Activated CD8-positive, alpha-beta memory T cell treated with anti-CD3 and anti-CD28 coated beads, Interleukin-2, amount 50 U/mL, for 4 hours (primary cell): ENCODE results near the gene CPPED1.

Experiments used
- DNase-seq: peaks from one replicate; pipeline ENCODE4 v3.0.0-alpha.2; 2020

The CPPED1 gene

GRCh38 chr16:12729448-12729847 lies 74.2 kb downstream of the CPPED1 start:
- no peak for DNase-seq

DNA sequence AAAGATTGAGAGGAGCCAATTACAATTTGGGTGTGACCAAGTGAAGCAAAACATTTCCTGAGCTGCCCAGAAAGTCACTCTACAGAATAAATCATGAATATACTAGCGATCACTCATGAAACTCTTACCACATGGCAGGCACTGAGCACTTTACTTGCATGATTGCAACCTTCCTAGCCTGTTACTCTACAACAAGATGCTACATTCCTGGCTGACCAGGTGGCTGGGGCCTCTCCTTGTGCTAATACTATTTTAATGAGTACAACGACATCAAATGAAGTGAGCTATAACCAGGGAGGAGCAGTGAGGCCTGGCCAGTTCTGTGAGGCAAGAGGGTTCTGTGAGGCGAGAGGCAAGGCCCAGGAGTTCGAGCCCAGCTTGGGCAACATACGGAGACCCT lies 75.2 kb downstream of the CPPED1 start:
- DNase-seq: no peak

DNA sequence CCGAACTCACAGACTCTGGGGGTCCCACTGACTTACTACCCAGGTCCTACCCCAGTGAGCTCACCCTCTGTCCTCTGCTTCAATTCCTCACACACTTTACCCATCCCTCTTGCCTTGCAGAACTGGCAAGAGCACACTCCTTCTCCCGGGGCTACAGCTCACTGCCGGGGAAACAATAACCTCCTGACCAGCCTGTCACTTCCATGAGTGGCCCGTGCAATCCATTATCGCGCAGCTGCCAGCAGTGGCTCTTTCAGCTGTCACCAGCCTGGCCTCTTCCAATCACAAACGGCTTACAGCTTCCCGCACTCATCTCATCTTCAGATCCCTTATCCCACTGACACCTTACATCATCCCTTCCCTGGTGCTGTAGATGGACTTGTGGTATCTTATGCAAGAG lies 79.5 kb downstream of the CPPED1 start:
- DNase-seq: no peak

GRCh38 chr16:12723681-12724080 lies 80.0 kb downstream of the CPPED1 start:
- no peak for DNase-seq

GRCh38 chr16:12721841-12722421 lies 81.8 kb downstream of the CPPED1 start:
- DNase-seq: no peak

GRCh38 chr16:12719972-12720371 lies 83.7 kb downstream of the CPPED1 start:
- no peak for DNase-seq

DNA sequence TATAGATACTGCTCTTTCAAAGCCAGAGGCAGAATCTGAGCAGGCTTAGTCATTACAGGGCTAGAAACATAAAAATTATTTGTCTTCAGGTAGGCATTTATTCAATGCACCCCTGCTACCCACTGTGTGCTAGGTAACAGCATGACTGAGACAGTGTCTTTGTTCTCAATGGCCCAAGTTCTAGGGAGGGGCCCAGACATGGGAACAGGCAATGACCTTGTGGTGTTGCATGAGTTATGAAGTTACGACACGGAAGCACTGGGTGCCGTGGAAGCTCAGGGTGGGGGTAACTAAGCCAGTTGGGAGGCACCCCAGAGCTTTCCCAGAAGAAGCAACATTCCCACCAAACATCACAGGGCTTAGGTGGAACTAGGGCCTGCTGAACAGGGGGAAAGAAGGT lies 87.0 kb downstream of the CPPED1 start:
- DNase-seq: no peak

GRCh38 chr16:12709807-12710206 lies 93.9 kb downstream of the CPPED1 start:
- DNase-seq: no peak

DNA sequence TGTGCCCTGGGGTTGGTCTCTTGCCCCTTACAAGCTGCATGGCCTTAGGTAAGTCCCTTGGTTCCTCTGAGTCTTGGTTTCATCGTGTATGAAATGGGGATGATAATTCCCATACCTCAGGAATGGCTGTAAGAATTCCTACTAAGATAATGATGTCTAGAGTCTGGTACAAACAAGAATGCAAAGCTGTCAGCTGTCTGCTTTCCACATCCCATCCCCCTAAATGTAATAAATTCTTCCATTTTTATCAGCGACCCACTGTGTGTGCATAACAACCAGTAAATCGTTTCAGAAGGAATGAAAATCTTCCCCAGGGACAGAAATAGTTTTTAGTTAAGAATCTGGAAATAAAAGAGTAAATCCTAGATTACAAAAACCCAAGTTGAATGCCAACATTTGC lies 95.4 kb downstream of the CPPED1 start:
- DNase-seq: no peak

DNA sequence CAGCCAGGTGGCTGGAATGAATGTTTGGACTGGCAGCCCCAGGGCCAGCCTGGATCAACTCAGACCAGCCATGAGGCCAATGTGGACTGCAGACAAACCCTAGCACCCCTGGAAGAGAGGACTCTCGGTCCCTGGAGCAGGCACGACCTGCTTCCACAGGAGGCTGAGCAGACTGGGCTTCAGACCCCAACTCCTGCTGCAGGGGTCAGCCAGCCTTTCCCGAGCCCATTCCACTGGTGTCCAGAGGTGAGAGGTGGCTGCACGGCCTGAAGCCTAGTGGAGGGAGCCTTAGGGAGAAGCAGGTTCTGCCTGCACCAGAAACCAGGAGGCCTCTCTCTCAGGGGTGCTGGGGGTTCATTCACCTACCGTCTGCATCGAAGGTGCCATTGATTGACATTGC lies 97.1 kb downstream of the CPPED1 start:
- no peak for DNase-seq

DNA sequence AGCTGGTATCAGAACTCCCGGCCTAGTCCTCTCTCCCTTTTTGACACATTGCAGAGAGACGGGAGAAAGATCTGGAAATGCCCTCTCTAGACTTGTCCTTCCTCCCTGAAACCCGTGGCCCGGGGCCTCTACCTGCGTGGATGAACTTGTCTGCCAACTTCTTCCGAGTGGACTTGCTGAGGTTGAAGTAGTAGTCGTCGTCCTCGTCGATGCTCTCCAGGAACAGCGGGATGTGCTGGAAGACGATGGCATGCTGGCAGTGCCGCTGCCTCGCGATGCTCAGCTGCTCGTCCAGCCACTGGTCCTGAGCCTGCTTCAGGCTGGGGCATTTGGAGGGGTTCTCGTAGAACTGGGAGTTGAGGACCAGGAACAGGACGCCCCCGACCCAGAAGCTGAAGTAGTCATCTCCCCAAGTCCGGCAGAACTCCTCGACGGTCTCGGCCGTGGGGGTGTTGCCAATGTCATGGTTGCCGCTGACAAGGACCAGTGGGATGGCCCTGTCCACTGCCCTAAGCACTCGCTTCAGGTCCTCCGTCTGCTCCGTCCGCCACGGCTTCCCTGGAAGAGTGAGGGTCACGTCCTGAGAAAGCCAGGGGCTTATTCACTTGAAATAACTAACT lies 99.1 kb downstream of the CPPED1 start:
- DNase-seq: no peak

GRCh38 chr16:12703935-12704334 lies 99.8 kb downstream of the CPPED1 start:
- DNase-seq: no peak

DNA sequence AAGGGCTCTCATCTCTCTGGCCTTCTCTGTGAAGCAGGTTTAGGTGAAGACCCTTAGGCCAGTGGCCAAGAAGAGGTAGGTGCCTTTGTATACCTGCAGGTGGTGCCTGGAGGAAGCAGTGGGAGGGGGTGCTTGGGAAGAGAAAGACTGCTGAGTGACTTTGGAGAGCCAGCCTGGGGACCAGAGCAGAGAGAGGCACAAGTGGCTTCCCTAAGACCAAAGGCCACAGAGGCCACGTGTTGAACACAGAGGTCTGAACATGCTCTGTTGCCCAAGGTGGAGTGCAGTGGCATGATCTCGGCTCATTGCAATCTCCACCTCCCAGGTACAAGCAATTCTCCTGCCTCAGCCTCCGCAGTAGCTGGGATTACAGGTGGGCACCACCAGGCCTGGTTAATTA lies 103.5 kb downstream of the CPPED1 start:
- DNase-seq: no peak

DNA sequence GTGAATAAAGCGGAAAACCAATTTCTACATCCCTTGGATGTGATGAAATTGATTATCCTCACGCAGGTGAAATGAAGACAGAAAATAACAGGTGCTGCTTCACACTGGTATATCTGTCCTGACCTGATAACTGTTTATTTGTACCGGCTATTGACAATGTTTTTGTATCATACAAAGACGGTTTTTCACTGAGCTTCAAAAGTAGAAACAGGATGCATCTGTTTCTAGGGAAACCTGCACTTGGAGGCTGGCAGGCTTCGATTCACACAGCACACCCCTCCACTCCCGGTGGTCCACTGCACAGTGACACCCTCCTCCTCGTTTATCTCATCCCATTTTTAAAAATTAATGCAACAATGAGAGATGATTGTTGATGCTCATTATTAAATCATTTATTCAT lies 104.5 kb downstream of the CPPED1 start:
- DNase-seq: no peak

DNA sequence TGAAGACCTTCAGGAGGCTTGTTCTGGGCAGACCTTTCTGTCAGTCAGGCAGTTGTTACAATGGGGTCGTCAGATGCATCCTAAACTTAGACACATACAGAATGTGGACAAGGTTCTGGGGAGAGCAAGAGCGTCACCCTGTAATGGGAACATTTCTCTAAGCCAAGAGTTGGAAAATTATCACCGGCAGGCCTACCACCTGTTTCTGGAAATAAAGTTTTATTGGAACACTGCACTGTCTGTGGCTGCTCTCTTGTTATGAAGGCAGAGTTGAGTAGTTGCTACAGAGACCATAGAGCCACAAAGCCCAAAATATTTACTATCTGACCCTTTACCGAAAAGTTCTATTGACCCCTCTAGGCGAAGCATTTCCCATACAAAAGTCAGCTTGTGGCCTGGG lies 106.2 kb downstream of the CPPED1 start:
- DNase-seq: no peak

- DNase-seq: no peak
These were observed 108.2 kb downstream of the CPPED1 start for GRCh38 chr16:12695454-12695853.

- no peak for DNase-seq
These were observed 113.7 kb downstream of the CPPED1 start for GRCh38 chr16:12690024-12690423.

DNA sequence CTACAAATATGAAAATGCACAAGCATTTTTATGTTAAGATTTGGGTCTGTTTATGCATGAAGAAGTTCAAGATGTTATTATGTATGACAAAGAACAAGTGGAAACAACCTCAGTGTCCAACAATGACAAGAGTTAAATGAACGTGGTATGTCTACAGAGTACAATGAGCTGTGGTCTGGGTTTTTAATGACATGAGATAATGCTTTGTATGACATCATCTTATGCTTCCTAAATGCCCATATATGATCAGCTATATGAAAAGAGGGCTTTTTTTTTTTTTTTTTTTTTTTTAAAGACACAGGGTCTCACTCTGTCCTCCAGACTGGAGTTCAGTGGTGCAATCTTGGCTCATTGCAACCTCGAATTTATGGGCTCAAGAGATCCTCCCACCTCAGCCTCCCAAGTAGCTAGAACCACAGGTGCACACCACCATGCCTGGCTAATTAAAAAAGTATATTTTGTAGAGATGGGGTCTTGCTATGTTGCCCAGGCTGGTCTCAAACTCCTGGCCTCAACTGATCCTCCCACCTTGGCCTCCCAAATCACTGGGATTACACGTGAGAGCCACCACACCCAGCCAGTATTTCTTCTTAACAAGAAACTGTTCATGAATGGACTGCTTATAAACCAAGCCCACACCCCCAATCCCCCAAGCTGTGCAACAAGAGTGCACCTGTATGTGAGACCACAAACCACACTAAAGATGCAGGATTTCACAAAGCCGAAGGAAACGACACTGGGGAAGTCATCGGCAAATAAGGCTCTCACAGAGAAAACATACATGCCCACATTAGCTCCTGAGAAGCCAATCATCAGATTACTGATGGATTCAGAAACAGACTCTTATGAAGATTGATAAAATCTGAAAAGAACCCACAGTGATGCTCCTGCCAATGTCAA lies 114.5 kb downstream of the CPPED1 start:
- no peak for DNase-seq

- DNase-seq: no peak
These were observed 117.9 kb downstream of the CPPED1 start for GRCh38 chr16:12685806-12686205.

DNA sequence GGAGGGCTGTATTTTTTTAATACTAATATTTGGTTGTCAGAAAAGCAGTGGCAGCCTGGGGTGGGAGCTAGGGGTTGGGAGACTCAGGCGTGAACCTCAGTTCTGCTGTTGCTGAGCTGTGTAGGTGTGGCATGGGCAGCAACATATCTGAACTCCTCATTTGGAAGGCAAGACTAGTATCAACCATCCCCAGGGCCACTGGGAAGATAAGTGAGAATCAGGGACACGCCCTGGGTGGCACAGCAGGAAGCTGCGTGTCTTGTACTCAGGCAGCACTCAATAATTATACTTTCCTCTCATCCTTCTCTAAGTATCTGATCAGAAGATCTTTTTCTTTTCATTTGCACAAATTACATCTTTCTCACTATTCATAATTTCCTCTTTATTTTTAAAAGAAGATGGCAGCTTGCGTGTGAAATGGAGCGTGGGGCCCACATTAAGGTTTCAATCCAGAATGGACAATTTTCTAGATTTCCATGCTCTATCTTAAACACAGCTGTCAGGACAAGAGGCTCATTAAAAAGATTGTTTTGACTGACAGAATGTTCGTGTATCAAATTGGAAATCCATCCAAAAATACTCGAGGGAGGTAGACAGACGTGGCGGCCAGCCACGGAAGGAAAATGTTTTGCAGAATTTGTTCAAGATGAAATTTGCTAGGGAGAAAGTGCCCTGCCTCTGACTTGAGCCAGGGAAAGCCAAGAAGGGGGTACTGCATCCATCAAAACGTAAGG lies 121.1 kb downstream of the CPPED1 start:
- DNase-seq: no peak

GRCh38 chr16:12681653-12682052 lies 122.0 kb downstream of the CPPED1 start:
- no peak for DNase-seq

- no peak for DNase-seq
These were observed 123.2 kb downstream of the CPPED1 start for GRCh38 chr16:12680531-12680930.

- DNase-seq: no peak
These were observed 123.9 kb downstream of the CPPED1 start for GRCh38 chr16:12679660-12680272.
